IMR-90 (cell line): Measurements from ENCODE around the gene PPP1R14C.

Experiments
- RFX5 ChIP-seq: IDR thresholded peaks from 2 replicates; pipeline ENCODE4 v1.8.0; 2012; ENCODE audit warnings: low read depth, mild to moderate bottlenecking, low read length, moderate library complexity
- TF ChIP-seq, protein P1 (sequence below): conservative IDR thresholded peaks from 2 replicates; pipeline ENCODE4 v1.5.1; 2012; ENCODE audit warnings: mild to moderate bottlenecking, low read depth, low read length, improper control_type of control experiment

DNA sequence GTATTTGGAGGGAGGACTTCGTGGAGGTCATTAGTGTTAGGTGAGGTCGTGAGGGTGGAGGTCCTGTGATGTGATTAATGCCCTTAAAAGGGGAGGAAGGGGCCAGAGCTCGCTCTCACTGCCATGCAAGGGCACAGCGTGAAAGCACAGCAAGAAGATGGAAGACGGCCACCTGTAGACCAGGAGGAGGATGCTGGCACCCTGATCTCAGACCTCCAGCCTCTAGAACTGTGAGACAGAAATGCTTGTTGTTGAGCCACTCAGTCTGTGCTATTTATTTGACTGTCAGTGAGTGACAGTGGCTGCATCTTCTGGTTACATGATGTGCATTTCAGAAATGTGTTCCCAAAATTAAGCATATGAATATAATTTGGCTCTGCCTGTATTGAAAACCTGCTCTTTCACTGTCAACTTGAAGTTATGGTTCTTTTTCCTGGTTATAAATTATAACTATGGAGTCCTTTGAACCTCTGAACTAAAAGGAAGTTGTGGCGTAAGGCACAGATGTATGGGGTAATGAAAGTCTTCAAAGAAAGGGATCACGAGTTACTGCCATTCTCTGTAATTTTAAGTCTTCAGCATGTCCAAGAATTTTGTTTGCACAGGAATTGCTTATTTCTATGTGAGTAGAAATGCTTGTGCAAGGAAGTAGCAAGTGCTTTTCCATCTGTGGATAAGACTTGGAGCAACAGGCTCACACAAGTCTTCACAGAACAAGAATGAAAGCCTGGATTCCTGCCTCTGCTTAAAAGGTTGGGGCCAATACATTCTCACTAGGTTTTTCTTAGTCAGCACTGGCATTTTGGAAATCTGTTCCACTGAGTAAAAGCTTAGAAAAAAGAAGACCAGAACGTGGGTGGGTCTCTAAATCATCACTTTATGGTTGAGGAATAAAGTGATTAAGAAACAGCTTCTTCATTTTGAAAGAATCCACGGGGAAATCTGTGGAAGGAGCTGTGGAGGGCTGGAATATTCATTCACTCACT lies 10.3 kb downstream of the PPP1R14C start:
- TF ChIP-seq RFX5, result no peak
- TF ChIP-seq, protein P1, sequence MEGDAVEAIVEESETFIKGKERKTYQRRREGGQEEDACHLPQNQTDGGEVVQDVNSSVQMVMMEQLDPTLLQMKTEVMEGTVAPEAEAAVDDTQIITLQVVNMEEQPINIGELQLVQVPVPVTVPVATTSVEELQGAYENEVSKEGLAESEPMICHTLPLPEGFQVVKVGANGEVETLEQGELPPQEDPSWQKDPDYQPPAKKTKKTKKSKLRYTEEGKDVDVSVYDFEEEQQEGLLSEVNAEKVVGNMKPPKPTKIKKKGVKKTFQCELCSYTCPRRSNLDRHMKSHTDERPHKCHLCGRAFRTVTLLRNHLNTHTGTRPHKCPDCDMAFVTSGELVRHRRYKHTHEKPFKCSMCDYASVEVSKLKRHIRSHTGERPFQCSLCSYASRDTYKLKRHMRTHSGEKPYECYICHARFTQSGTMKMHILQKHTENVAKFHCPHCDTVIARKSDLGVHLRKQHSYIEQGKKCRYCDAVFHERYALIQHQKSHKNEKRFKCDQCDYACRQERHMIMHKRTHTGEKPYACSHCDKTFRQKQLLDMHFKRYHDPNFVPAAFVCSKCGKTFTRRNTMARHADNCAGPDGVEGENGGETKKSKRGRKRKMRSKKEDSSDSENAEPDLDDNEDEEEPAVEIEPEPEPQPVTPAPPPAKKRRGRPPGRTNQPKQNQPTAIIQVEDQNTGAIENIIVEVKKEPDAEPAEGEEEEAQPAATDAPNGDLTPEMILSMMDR, result no peak
